ENCODE data around the gene MKS1. TPM values are rescaled to one million over a fixed set of nuclear protein-coding genes. Genes with fewer than 3 reads are reported as not detected.

MKS1 gene
- total and polyA plus RNA-seq, 10 of the 15 experiments (the other 5 are each of a cell fraction or from before 2014, with no cell fraction given): 5.7 to 21.4 (median 13.9) TPM

GRCh38 chr17:58219007-58219788 is at the start of gene MKS1 (continued):
- TF ChIP-seq MXI1 (IDR thresholded peaks at IDR 0.05; ENCODE audit: low read depth, low read length) (peak; percentile 92), PBX3 (IDR thresholded peaks at IDR 0.05; ENCODE audit: insufficient replicate concordance, low read depth, low read length) (no peak), E2F4 (IDR thresholded peaks at IDR 0.05; ENCODE audit: low read depth, low read length) (0 out of 2 replicates have a peak, but pooled peaks have one; percentile 7), IKZF2 (IDR thresholded peaks at IDR 0.05) (peak in 1 of 2 experiments; percentile 42; a peak in 2 of 4 replicates), DPF2 (IDR thresholded peaks at IDR 0.05) (0 out of 2 replicates have a peak, but pooled peaks have one; percentile 21), ETV6 (conservative IDR thresholded peaks at IDR 0.05 in 1 of 2, IDR thresholded peaks at IDR 0.05 in 1 of 2; ENCODE audit: borderline replicate concordance in 1 of 2, low read depth in 1 of 2) (peak in 1 of 2 experiments; percentile 39; a peak in 1 of 4 replicates), CBFB (IDR thresholded peaks at IDR 0.05; ENCODE audit: low read depth) (0 out of 2 replicates have a peak, but pooled peaks have one; percentile 19), KLF5 (IDR thresholded peaks at IDR 0.05; ENCODE audit: partially characterized antibody) (peak; percentile 27), MAX (IDR thresholded peaks at IDR 0.05; ENCODE audit: low read depth, low read length) (peak; percentile 82), ATF7 (IDR thresholded peaks at IDR 0.05; ENCODE audit: low read depth) (0 out of 2 replicates have a peak, but pooled peaks have one; percentile 20), CEBPZ (IDR thresholded peaks at IDR 0.05; ENCODE audit: low read depth, low read length) (no peak), KDM1A (IDR thresholded peaks at IDR 0.05; ENCODE audit: borderline replicate concordance) (no peak), TCF7 (IDR thresholded peaks at IDR 0.05; ENCODE audit: borderline replicate concordance) (no peak), RB1 (IDR thresholded peaks at IDR 0.05; ENCODE audit: borderline replicate concordance) (0 out of 2 replicates have a peak, but pooled peaks have one; percentile 65), PKNOX1 (IDR thresholded peaks at IDR 0.05) (peak; percentile 61), KAT2A (conservative IDR thresholded peaks at IDR 0.05; ENCODE audit: control insufficient read depth, low read depth, low read length) (no peak), E4F1 (IDR thresholded peaks at IDR 0.05; ENCODE audit: borderline replicate concordance, partially characterized antibody) (peak; percentile 98), TCF12 (IDR thresholded peaks at IDR 0.05; ENCODE audit: low read depth, low read length) (peak; percentile 57; the same call in 1 of the 2 replicates), SMAD5 (IDR thresholded peaks at IDR 0.05; ENCODE audit: low read depth) (peak; percentile 83)

Measured in GM12878 (cell line).